GM23338 (cell line): ENCODE results near the gene PRKAR1B. TPM values are rescaled to one million over a fixed set of nuclear protein-coding genes. Genes with fewer than 3 reads are reported as not detected.

Source experiments
- ATAC-seq: fragments of 200-7000 bp; cut with Tn5 transposase; 3 replicates; pipeline ENCODE4 v1.9.1; 2020
- DNase-seq: peaks from one replicate; pipeline ENCODE4 v3.0.0-alpha.2; 2015; ENCODE audit warnings: low spot score
- H2AFZ ChIP-seq: fragments of 200-600 bp; sonication (generic); 2 replicates; pipeline ENCODE4 v1.8.0; 2016; ENCODE audit warnings: antibody characterized with exemption, mild to moderate bottlenecking, moderate library complexity
- H3F3A ChIP-seq: fragments of 200-600 bp; sonication (generic); replicated peaks from 2 replicates; pipeline ENCODE4 v1.8.0; 2017; ENCODE audit warnings: antibody characterized with exemption, mixed run types, low read depth
- H3K27ac ChIP-seq: fragments of 200-600 bp; sonication (generic); 2 replicates; pipeline ENCODE4 v1.6.1; 2016; ENCODE audit warnings: low read depth
- H3K27me3 ChIP-seq: fragments of 200-600 bp; sonication (generic); 2 replicates; pipeline ENCODE4 v1.8.0; 2016; ENCODE audit warnings: mild to moderate bottlenecking, mixed run types, moderate library complexity; ENCODE audit not compliant: insufficient read depth
- H3K36me3 ChIP-seq: fragments of 200-600 bp; sonication (generic); 2 replicates; pipeline ENCODE4 v1.8.0; 2016; ENCODE audit warnings: mild to moderate bottlenecking; ENCODE audit not compliant: insufficient read depth
- H3K4me1 ChIP-seq: fragments of 200-600 bp; sonication (generic); 2 replicates; pipeline ENCODE4 v1.8.0; 2016; ENCODE audit warnings: mild to moderate bottlenecking, moderate library complexity; ENCODE audit not compliant: insufficient read depth
- H3K4me2 ChIP-seq: fragments of 200-600 bp; sonication (generic); 2 replicates; pipeline ENCODE4 v1.7.1; 2017; ENCODE audit warnings: mixed run types
- H3K4me3 ChIP-seq: fragments of 200-600 bp; sonication (generic); 2 replicates; pipeline ENCODE4 v1.6.1; 2016; ENCODE audit warnings: mixed run types
- H3K79me2 ChIP-seq: fragments of 200-600 bp; sonication (generic); replicated peaks from 2 replicates; pipeline ENCODE4 v1.8.0; 2017; ENCODE audit warnings: mild to moderate bottlenecking; ENCODE audit not compliant: insufficient read depth
- H3K9me2 ChIP-seq: fragments of 200-600 bp; sonication (generic); 2 replicates; pipeline ENCODE4 v1.8.0; 2017; ENCODE audit not compliant: insufficient read depth
- H4K20me1 ChIP-seq: fragments of 200-600 bp; sonication (generic); replicated peaks from 2 replicates; pipeline ENCODE4 v1.8.0; 2017; ENCODE audit warnings: mild to moderate bottlenecking; ENCODE audit not compliant: insufficient read depth
- H3K27ac Mint-ChIP-seq: 2 replicates; pipeline ENCODE4 v1.8.0; 2020; ENCODE audit warnings: inconsistent platforms, mild to moderate bottlenecking, moderate library complexity, mixed read lengths
- H3K27me3 Mint-ChIP-seq: 3 replicates; pipeline ENCODE4 v1.8.0; 2022; ENCODE audit warnings: low read depth, mild to moderate bottlenecking, moderate library complexity, mixed read lengths, inconsistent platforms; ENCODE audit not compliant: insufficient read depth, poor library complexity
- H3K36me3 Mint-ChIP-seq: 3 replicates; pipeline ENCODE4 v1.8.0; 2021; ENCODE audit warnings: low read depth, mild to moderate bottlenecking, inconsistent platforms, moderate library complexity, mixed read lengths
- H3K4me1 Mint-ChIP-seq: 3 replicates; pipeline ENCODE4 v1.8.0; 2020; ENCODE audit warnings: mild to moderate bottlenecking, inconsistent platforms, mixed read lengths
- H3K4me3 Mint-ChIP-seq: 3 replicates; pipeline ENCODE4 v1.8.0; 2021; ENCODE audit warnings: moderate library complexity, mild to moderate bottlenecking, inconsistent platforms, mixed read lengths
- H3K9me3 Mint-ChIP-seq: 3 replicates; pipeline ENCODE4 v1.8.0; 2020; ENCODE audit warnings: moderate library complexity, mild to moderate bottlenecking, inconsistent platforms, mixed read lengths
- CREB1 ChIP-seq: fragments of 250-450 bp; sonication (Bioruptor Pico); IDR thresholded peaks from 2 replicates; pipeline ENCODE4 v1.5.0; 2020; ENCODE audit warnings: low read depth, mild to moderate bottlenecking, moderate library complexity
- EZH2 ChIP-seq: fragments of 200-600 bp; sonication (generic); IDR thresholded peaks from one replicate; pipeline ENCODE4 v1.8.0; 2017; ENCODE audit warnings: antibody characterized with exemption, mild to moderate bottlenecking, low read depth; ENCODE audit not compliant: unreplicated experiment
- EZH2phosphoT487 ChIP-seq: fragments of 200-600 bp; sonication (generic); IDR thresholded peaks from one replicate; pipeline ENCODE4 v1.8.1; 2018; ENCODE audit warnings: antibody characterized with exemption; ENCODE audit not compliant: unreplicated experiment
- JUNB ChIP-seq: IDR thresholded peaks from one replicate; pipeline ENCODE4 v1.6.1; 2016; ENCODE audit warnings: antibody characterized with exemption; ENCODE audit not compliant: unreplicated experiment
- NANOG ChIP-seq: IDR thresholded peaks from 2 replicates; pipeline ENCODE4 v1.6.1; 2016; ENCODE audit warnings: antibody characterized with exemption, borderline replicate concordance
- POLR2AphosphoS5 ChIP-seq: IDR thresholded peaks from 2 replicates; pipeline ENCODE4 v1.6.1; 2016; ENCODE audit warnings: antibody characterized with exemption, low read depth
- STAT1 ChIP-seq: IDR thresholded peaks from one replicate; pipeline ENCODE4 v1.6.1; 2016; ENCODE audit warnings: antibody characterized with exemption; ENCODE audit not compliant: unreplicated experiment
- ZNF114 ChIP-seq: fragments of 250-450 bp; sonication (Bioruptor Pico); IDR thresholded peaks from 2 replicates; pipeline ENCODE4 v1.5.0; 2020; ENCODE audit warnings: mild to moderate bottlenecking, moderate library complexity
- ZNF331 ChIP-seq: fragments of 250-450 bp; sonication (Bioruptor Pico); IDR thresholded peaks from 2 replicates; pipeline ENCODE4 v1.5.0; 2020; ENCODE audit warnings: low read depth, mild to moderate bottlenecking, moderate library complexity
- ZNF462 ChIP-seq: fragments of 250-450 bp; sonication (Bioruptor Pico); IDR thresholded peaks from 2 replicates; pipeline ENCODE4 v1.5.0; 2020; ENCODE audit warnings: mild to moderate bottlenecking, moderate library complexity
- polyA plus RNA-seq: library from polyadenylated mRNA; unstranded; fragments of >200 nt; fragmentation: Nextera tagmentation; extraction: Ambion mirVana; gene quantifications from 2 replicates; pipeline ENCODE4 v1.2.1, GENCODE V29; 2016
- total RNA-seq: library from RNA; depleted of rRNA; stranded (reverse); fragments of >200 nt; shearing (Covaris generic); gene quantifications from 2 replicates; pipeline ENCODE4 v1.2.3, GENCODE V29; 2014
- TF ChIP-seq, protein P1 (sequence below): IDR thresholded peaks from one replicate; pipeline ENCODE4 v1.6.1; 2018; ENCODE audit warnings: antibody characterized with exemption; ENCODE audit not compliant: unreplicated experiment
- TF ChIP-seq, protein P2 (sequence below): IDR thresholded peaks from 2 replicates; pipeline ENCODE4 v1.6.1; 2016; ENCODE audit warnings: antibody characterized with exemption
- TF ChIP-seq, protein P3 (sequence below), 2 experiments: fragments of 200-600 bp in 1 of 2; sonication (generic) in 1 of 2; conservative IDR thresholded peaks; 2 replicates each; pipeline versions ENCODE4 v1.5.1 to v1.6.1; 2016 to 2017; ENCODE audit warnings: antibody characterized with exemption in 2 of 2, low read depth in 2 of 2, mild to moderate bottlenecking in 2 of 2, moderate library complexity in 1 of 2

PRKAR1B gene
- total and polyA plus RNA-seq, 2 experiments from 2014 or later = 35.7 to 36.7 TPM

- no peak for ATAC-seq
- no peaks in the 10 kb centered on the region for H3K9me2 ChIP-seq
- H3K79me2 ChIP-seq = no peaks in the 10 kb centered on the region
- no peak overlapping the region for H3K4me3 ChIP-seq
- Mint-ChIP-seq H3K4me1 (peaks cover 4% of the 10 kb centered on the region), H3K36me3 (peaks cover 9% of the 10 kb centered on the region; the same call in 2 of the 3 replicates), H3K27me3 (peaks cover 14% of the 10 kb centered on the region), H3K27ac (no peak overlapping the region), H3K9me3 (peaks cover 4% of the 10 kb centered on the region; the same call in 1 of the 3 replicates), H3K4me3 (no peak overlapping the region)
- DNase-seq = no peak
- no peaks in the 10 kb centered on the region for H3F3A ChIP-seq
- no peaks in the 10 kb centered on the region for H3K36me3 ChIP-seq
- TF ChIP-seq ZNF331 (CRISPR knock-in tag) (no peak), EZH2phosphoT487 (no peak), JUNB (no peak), NANOG (no peak), STAT1 (no peak), ZNF462 (CRISPR knock-in tag) (no peak), CREB1 (CRISPR knock-in tag) (no peak), EZH2 (no peak), ZNF114 (CRISPR knock-in tag) (no peak), POLR2AphosphoS5 (no peak)
- TF ChIP-seq, protein P1, sequence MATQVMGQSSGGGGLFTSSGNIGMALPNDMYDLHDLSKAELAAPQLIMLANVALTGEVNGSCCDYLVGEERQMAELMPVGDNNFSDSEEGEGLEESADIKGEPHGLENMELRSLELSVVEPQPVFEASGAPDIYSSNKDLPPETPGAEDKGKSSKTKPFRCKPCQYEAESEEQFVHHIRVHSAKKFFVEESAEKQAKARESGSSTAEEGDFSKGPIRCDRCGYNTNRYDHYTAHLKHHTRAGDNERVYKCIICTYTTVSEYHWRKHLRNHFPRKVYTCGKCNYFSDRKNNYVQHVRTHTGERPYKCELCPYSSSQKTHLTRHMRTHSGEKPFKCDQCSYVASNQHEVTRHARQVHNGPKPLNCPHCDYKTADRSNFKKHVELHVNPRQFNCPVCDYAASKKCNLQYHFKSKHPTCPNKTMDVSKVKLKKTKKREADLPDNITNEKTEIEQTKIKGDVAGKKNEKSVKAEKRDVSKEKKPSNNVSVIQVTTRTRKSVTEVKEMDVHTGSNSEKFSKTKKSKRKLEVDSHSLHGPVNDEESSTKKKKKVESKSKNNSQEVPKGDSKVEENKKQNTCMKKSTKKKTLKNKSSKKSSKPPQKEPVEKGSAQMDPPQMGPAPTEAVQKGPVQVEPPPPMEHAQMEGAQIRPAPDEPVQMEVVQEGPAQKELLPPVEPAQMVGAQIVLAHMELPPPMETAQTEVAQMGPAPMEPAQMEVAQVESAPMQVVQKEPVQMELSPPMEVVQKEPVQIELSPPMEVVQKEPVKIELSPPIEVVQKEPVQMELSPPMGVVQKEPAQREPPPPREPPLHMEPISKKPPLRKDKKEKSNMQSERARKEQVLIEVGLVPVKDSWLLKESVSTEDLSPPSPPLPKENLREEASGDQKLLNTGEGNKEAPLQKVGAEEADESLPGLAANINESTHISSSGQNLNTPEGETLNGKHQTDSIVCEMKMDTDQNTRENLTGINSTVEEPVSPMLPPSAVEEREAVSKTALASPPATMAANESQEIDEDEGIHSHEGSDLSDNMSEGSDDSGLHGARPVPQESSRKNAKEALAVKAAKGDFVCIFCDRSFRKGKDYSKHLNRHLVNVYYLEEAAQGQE = no peak
- TF ChIP-seq, protein P2, sequence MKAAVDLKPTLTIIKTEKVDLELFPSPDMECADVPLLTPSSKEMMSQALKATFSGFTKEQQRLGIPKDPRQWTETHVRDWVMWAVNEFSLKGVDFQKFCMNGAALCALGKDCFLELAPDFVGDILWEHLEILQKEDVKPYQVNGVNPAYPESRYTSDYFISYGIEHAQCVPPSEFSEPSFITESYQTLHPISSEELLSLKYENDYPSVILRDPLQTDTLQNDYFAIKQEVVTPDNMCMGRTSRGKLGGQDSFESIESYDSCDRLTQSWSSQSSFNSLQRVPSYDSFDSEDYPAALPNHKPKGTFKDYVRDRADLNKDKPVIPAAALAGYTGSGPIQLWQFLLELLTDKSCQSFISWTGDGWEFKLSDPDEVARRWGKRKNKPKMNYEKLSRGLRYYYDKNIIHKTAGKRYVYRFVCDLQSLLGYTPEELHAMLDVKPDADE = no peak
- TF ChIP-seq, protein P3, sequence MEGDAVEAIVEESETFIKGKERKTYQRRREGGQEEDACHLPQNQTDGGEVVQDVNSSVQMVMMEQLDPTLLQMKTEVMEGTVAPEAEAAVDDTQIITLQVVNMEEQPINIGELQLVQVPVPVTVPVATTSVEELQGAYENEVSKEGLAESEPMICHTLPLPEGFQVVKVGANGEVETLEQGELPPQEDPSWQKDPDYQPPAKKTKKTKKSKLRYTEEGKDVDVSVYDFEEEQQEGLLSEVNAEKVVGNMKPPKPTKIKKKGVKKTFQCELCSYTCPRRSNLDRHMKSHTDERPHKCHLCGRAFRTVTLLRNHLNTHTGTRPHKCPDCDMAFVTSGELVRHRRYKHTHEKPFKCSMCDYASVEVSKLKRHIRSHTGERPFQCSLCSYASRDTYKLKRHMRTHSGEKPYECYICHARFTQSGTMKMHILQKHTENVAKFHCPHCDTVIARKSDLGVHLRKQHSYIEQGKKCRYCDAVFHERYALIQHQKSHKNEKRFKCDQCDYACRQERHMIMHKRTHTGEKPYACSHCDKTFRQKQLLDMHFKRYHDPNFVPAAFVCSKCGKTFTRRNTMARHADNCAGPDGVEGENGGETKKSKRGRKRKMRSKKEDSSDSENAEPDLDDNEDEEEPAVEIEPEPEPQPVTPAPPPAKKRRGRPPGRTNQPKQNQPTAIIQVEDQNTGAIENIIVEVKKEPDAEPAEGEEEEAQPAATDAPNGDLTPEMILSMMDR (conservative IDR thresholded peaks at IDR 0.05; ENCODE audit: low read depth in 2 of 2) = no peak
- no peak overlapping the region for H3K4me2 ChIP-seq
- no peak overlapping the region for H3K27ac ChIP-seq
- no peak overlapping the region for H2AFZ ChIP-seq
- no peaks in the 10 kb centered on the region for H4K20me1 ChIP-seq
- H3K4me1 ChIP-seq = no peaks in the 10 kb centered on the region
- H3K27me3 ChIP-seq = no peaks in the 10 kb centered on the region
These were observed 182.5 kb downstream of the PRKAR1B start for GRCh38 chr7:544338-545221.
